PC-9 (cell line): Measurements from ENCODE around the gene EXOC2. TPM values are rescaled to one million over a fixed set of nuclear protein-coding genes. Genes with fewer than 3 reads are reported as not detected.

Source experiments
- BruUV-seq: library from RNA; stranded (reverse); fragments of 400-500 nt; replicated peaks from 2 replicates; lab custom pipeline; 2021; lab: Mats Ljungman, UMichigan
- CTCF ChIA-PET: fragments of 300-600 bp; sonication (Branson Sonifier 250); formaldehyde crosslinking; loops from one replicate; lab custom pipeline; 2022; ENCODE audit warnings: antibody characterized with exemption; lab: Charles Lee
- POLR2A ChIA-PET: fragments of 300-600 bp; sonication (Branson Sonifier 250); formaldehyde crosslinking; loops from one replicate; lab custom pipeline; 2022; ENCODE audit warnings: antibody characterized with exemption; ENCODE audit not compliant: unreplicated experiment; lab: Charles Lee
- DNase-seq, 2 experiments: peaks; one replicate each; pipeline versions ENCODE4 v3.0.0 to v3.0.0-alpha.2; 2015 to 2022; ENCODE audit warnings: mixed read lengths in 1 of 2
- H2AFZ ChIP-seq: fragments of 200-600 bp; sonication (generic); 2 replicates; pipeline ENCODE4 v1.8.1; 2017; ENCODE audit warnings: antibody characterized with exemption
- H3F3A ChIP-seq: fragments of 200-600 bp; sonication (generic); 2 replicates; pipeline ENCODE4 v1.8.1; 2017; ENCODE audit warnings: antibody characterized with exemption, mild to moderate bottlenecking, low read depth; ENCODE audit not compliant: insufficient read depth
- H3K27ac ChIP-seq: fragments of 200-600 bp; sonication (generic); 2 replicates; pipeline ENCODE4 v1.6.1; 2016; ENCODE audit warnings: mixed run types
- H3K27me3 ChIP-seq: fragments of 200-600 bp; sonication (generic); 2 replicates; pipeline ENCODE4 v1.6.1; 2016; ENCODE audit warnings: low read depth, mixed run types; ENCODE audit not compliant: insufficient read depth
- H3K36me3 ChIP-seq: fragments of 200-600 bp; sonication (generic); 2 replicates; pipeline ENCODE4 v1.6.1; 2016; ENCODE audit warnings: low read depth, mixed run types
- H3K4me1 ChIP-seq: fragments of 200-600 bp; sonication (generic); replicated peaks from 2 replicates; pipeline ENCODE4 v1.6.1; 2016; ENCODE audit warnings: mixed run types; ENCODE audit not compliant: insufficient read depth
- H3K4me2 ChIP-seq: fragments of 200-600 bp; sonication (generic); 2 replicates; pipeline ENCODE4 v1.6.1; 2017; ENCODE audit warnings: mixed run types
- H3K4me3 ChIP-seq: fragments of 200-600 bp; sonication (generic); 2 replicates; pipeline ENCODE4 v1.6.1; 2016; ENCODE audit warnings: mixed run types
- H3K79me2 ChIP-seq: fragments of 200-600 bp; sonication (generic); 2 replicates; pipeline ENCODE4 v1.6.1; 2017; ENCODE audit warnings: low read depth, mixed run types
- H3K9me2 ChIP-seq: fragments of 200-600 bp; sonication (generic); 2 replicates; pipeline ENCODE4 v1.8.1; 2017; ENCODE audit warnings: mild to moderate bottlenecking; ENCODE audit not compliant: insufficient read depth
- H3K9me3 ChIP-seq: fragments of 200-600 bp; sonication (generic); 2 replicates; pipeline ENCODE4 v1.8.1; 2016; ENCODE audit warnings: low read depth; ENCODE audit not compliant: insufficient read depth
- H4K20me1 ChIP-seq: fragments of 200-600 bp; sonication (generic); 2 replicates; pipeline ENCODE4 v1.8.1; 2017; ENCODE audit not compliant: insufficient read depth
- EZH2 ChIP-seq: fragments of 200-600 bp; sonication (generic); IDR thresholded peaks from 2 replicates; pipeline ENCODE4 v1.8.0; 2017; ENCODE audit warnings: antibody characterized with exemption, low read depth
- intact Hi-C: fragments of 100-400 bp; cut with micrococcal nuclease; formaldehyde crosslinking; loops from one replicate; pipeline ENCODE4 v1.10.0; 2022; ENCODE audit not compliant: unreplicated experiment
- total RNA-seq: library from RNA; stranded (reverse); gene quantifications from 2 replicates; pipeline ENCODE4 v1.2.3, GENCODE V29; 2021
- TF ChIP-seq, protein P1 (sequence below): fragments of 200-600 bp; sonication (generic); conservative IDR thresholded peaks from 2 replicates; pipeline ENCODE4 v1.6.1; 2017; ENCODE audit warnings: mixed run types, antibody characterized with exemption, mild to moderate bottlenecking, moderate library complexity

The EXOC2 gene
- total RNA-seq, 1 experiment from 2014 or later: 28.2 TPM

- Histone ChIP-seq H3K27ac (no peak overlapping the region), H3K79me2 (no peaks in the 10 kb centered on the region), H2AFZ (no peak overlapping the region), H3K36me3 (no peaks in the 10 kb centered on the region), H3K4me1 (no peaks in the 10 kb centered on the region), H3K4me3 (no peak overlapping the region), H3K9me3 (no peaks in the 10 kb centered on the region), H4K20me1 (no peaks in the 10 kb centered on the region), H3K4me2 (no peak overlapping the region), H3K27me3 (no peaks in the 10 kb centered on the region), H3F3A (no peaks in the 10 kb centered on the region), H3K9me2 (no peaks in the 10 kb centered on the region)
- no peak for TF ChIP-seq EZH2
- TF ChIP-seq, protein P1, sequence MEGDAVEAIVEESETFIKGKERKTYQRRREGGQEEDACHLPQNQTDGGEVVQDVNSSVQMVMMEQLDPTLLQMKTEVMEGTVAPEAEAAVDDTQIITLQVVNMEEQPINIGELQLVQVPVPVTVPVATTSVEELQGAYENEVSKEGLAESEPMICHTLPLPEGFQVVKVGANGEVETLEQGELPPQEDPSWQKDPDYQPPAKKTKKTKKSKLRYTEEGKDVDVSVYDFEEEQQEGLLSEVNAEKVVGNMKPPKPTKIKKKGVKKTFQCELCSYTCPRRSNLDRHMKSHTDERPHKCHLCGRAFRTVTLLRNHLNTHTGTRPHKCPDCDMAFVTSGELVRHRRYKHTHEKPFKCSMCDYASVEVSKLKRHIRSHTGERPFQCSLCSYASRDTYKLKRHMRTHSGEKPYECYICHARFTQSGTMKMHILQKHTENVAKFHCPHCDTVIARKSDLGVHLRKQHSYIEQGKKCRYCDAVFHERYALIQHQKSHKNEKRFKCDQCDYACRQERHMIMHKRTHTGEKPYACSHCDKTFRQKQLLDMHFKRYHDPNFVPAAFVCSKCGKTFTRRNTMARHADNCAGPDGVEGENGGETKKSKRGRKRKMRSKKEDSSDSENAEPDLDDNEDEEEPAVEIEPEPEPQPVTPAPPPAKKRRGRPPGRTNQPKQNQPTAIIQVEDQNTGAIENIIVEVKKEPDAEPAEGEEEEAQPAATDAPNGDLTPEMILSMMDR: no peak
- ChIA-PET CTCF (no interaction called here), POLR2A (no interaction called here)
- intact Hi-C loops: no loop called here
- DNase-seq: no peak
- no TSS peak for BruUV-seq
Observed at GRCh38 chr6:551829-552350, 141.0 kb downstream of the EXOC2 start.

DNA sequence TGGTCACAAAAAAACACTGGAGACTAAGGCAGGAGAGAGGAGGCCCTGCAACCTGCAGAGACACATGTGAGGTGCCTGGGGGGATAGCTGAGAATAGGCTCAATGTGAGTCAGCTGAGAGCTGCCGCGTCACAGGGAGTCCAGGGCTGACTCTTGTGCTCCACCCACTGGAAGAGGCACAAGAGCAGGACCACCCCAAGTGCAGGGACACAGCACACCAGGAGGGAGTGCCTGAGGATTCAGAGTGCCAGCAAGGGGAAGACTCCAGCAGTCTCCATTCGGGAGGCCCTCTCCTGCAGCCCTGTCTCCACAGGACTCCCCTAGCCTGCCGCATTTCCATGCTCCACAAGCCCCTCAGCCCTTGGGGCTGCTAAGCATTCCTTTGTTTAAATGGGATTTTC, 141.5 kb downstream of the EXOC2 start:
- Histone ChIP-seq H3K27ac (no peak overlapping the region), H3K27me3 (no peaks in the 10 kb centered on the region), H4K20me1 (no peaks in the 10 kb centered on the region), H3K4me2 (no peak overlapping the region), H3K79me2 (no peaks in the 10 kb centered on the region), H3K4me3 (no peak overlapping the region), H3F3A (no peaks in the 10 kb centered on the region), H3K4me1 (no peaks in the 10 kb centered on the region), H3K9me2 (no peaks in the 10 kb centered on the region), H3K36me3 (no peaks in the 10 kb centered on the region), H2AFZ (no peak overlapping the region), H3K9me3 (no peaks in the 10 kb centered on the region)
- ChIA-PET CTCF (no interaction called here), POLR2A (no interaction called here)
- no peak for DNase-seq
- intact Hi-C loops: no loop called here
- TF ChIP-seq, protein P1: no peak
- no peak for TF ChIP-seq EZH2
- no TSS peak for BruUV-seq

GRCh38 chr6:549906-550305, 143.0 kb downstream of the EXOC2 start:
- no peak overlapping the region for H3K4me3 ChIP-seq
- H3K4me2 ChIP-seq: no peak overlapping the region
- no peaks in the 10 kb centered on the region for H3K27me3 ChIP-seq
- CTCF ChIA-PET: no interaction called here
- no peaks in the 10 kb centered on the region for H3K79me2 ChIP-seq
- no TSS peak for BruUV-seq
- H3F3A ChIP-seq: no peaks in the 10 kb centered on the region
- H3K9me2 ChIP-seq: no peaks in the 10 kb centered on the region
- H2AFZ ChIP-seq: no peak overlapping the region
- no peak for TF ChIP-seq EZH2
- TF ChIP-seq, protein P1: no peak
- no peaks in the 10 kb centered on the region for H4K20me1 ChIP-seq
- H3K27ac ChIP-seq: no peak overlapping the region
- no peak for DNase-seq
- H3K4me1 ChIP-seq: no peaks in the 10 kb centered on the region
- no peaks in the 10 kb centered on the region for H3K9me3 ChIP-seq
- intact Hi-C loops: no loop called here
- H3K36me3 ChIP-seq: no peaks in the 10 kb centered on the region
- POLR2A ChIA-PET: no interaction called here
